Gastrocnemius medialis (tissue), 4 donors: Measurements from ENCODE around the gene HDDC2. TPM values are rescaled to one million over a fixed set of nuclear protein-coding genes. Genes with fewer than 3 reads are reported as not detected.
A peak's percentile ranks its signal among the peaks of the same experiment; 100 is the strongest.

Experiments used
- ATAC-seq, 2 donors: fragments of 150-250 bp; one replicate each; pipeline ENCODE4 v1.9.1; 2016
- DNase-seq, 2 donors: peaks; one replicate each; pipeline ENCODE4 v3.0.0-alpha.2; 2019
- H3K27ac ChIP-seq, 4 donors: fragments of 200-600 bp; sonication (generic); 1 replicate in 1 of 4; 2 replicates in 3 of 4; pipeline ENCODE4 v1.5.1; 2016 to 2018; ENCODE audit warnings: mild to moderate bottlenecking in 2 of 4, moderate library complexity in 1 of 4
- H3K27me3 ChIP-seq, 3 donors: fragments of 200-600 bp; sonication (generic) in 2 of 3; 1 replicate in 1 of 3; 2 replicates in 2 of 3; pipeline versions ENCODE4 v1.5.1 to v1.6.0; 2016 to 2019; ENCODE audit warnings: mild to moderate bottlenecking in 1 of 3, moderate library complexity in 1 of 3
- H3K36me3 ChIP-seq, 2 donors: fragments of 200-600 bp; sonication (generic) in 1 of 2; one replicate each; pipeline ENCODE4 v1.5.1; 2017 to 2018
- H3K4me1 ChIP-seq, 2 donors: fragments of 200-600 bp; sonication (generic) in 1 of 2; one replicate each; pipeline ENCODE4 v1.5.1; 2016 to 2017; ENCODE audit warnings: mild to moderate bottlenecking in 2 of 2
- H3K4me3 ChIP-seq, 4 donors: fragments of 200-600 bp; sonication (generic) in 3 of 4; 1 replicate in 1 of 4; 2 replicates in 3 of 4; pipeline ENCODE4 v1.5.1; 2016 to 2019; ENCODE audit warnings: mild to moderate bottlenecking in 2 of 4
- H3K9me3 ChIP-seq, 3 donors: fragments of 200-600 bp; sonication (generic) in 2 of 3; 1 replicate in 1 of 3; 2 replicates in 2 of 3; pipeline ENCODE4 v1.5.1; 2016 to 2019
- CTCF ChIP-seq, 5 experiments: fragments of 450-650 bp in 3 of 5; fragments of 200-600 bp in 2 of 5; sonication (generic) in 2 of 5; IDR thresholded peaks in 4 of 5; conservative IDR thresholded peaks in 1 of 5; 1 replicate in 4 of 5; 2 replicates in 1 of 5; pipeline ENCODE4 v1.5.1; 2016 to 2019; ENCODE audit warnings: antibody characterized with exemption in 5 of 5, mild to moderate bottlenecking in 3 of 5, moderate library complexity in 3 of 5
- POLR2A ChIP-seq, 2 donors: fragments of 450-650 bp; IDR thresholded peaks; one replicate each; pipeline ENCODE4 v1.6.1; 2017; ENCODE audit warnings: antibody characterized with exemption in 2 of 2, mild to moderate bottlenecking in 2 of 2, moderate library complexity in 2 of 2
- in situ Hi-C, 4 donors: fragments of 200-750 bp; cut with MboI; loops; one replicate each; pipeline versions ENCODE4 v1.15.0 to v1.8.0; 2017; ENCODE audit warnings: low sequenced_read_pairs in 4 of 4
- intact Hi-C: fragments of 100-400 bp; cut with DNase I; formaldehyde crosslinking; loops from one replicate; pipeline ENCODE4 v1.15.1; 2023; ENCODE audit warnings: low total_unique reads
- total RNA-seq, 4 donors: library from RNA; depleted of rRNA; stranded (reverse); fragments of >200 nt; gene quantifications; one replicate each; pipeline versions ENCODE4 v1.1.0 to v1.2.3, GENCODE V29; 2016

Gene HDDC2
- total RNA-seq, 4 donors from 2014 or later: 54.9 to 88.3 (median 77.7) TPM

- intact Hi-C loops: no loop called here
- TF ChIP-seq CTCF (IDR thresholded peaks at IDR 0.05 in 4 of 5, conservative IDR thresholded peaks at IDR 0.05 in 1 of 5): no peak
- no peak for TF ChIP-seq POLR2A (IDR thresholded peaks at IDR 0.05)
- no peak for ATAC-seq
- H3K36me3 ChIP-seq: no peaks in the 10 kb centered on the region
- H3K4me3 ChIP-seq: no peak overlapping the region
- in situ Hi-C loops: loop anchor here in 1 of 4 donors (25.0 kb wide), 1 partner anchor 107 kb away; the partner anchor contains the start of gene TPD52L1
- H3K27ac ChIP-seq: no peak overlapping the region
- no peaks in the 10 kb centered on the region for H3K9me3 ChIP-seq
- H3K27me3 ChIP-seq: no peaks in the 10 kb centered on the region
- no peak for DNase-seq
- H3K4me1 ChIP-seq: peaks cover 3 to 6% of the 10 kb centered on the region in 2 donors
Measured at GRCh38 chr6:125269328-125269985, 32.3 kb downstream of the HDDC2 start.

- intact Hi-C loops: no loop called here
- TF ChIP-seq CTCF (IDR thresholded peaks at IDR 0.05 in 4 of 5, conservative IDR thresholded peaks at IDR 0.05 in 1 of 5) (no peak), POLR2A (IDR thresholded peaks at IDR 0.05) (no peak)
- Histone ChIP-seq H3K27ac (peak overlapping the region in 1 of 4 donors; percentile 68), H3K36me3 (peaks cover 0 to 2% of the 10 kb centered on the region in 2 donors), H3K4me1 (peaks cover 0 to 6% of the 10 kb centered on the region in 2 donors), H3K9me3 (no peaks in the 10 kb centered on the region), H3K4me3 (no peak overlapping the region), H3K27me3 (no peaks in the 10 kb centered on the region)
- no peak for ATAC-seq
- in situ Hi-C loops: loop anchor here in 1 of 4 donors (25.0 kb wide), 1 partner anchor 106 kb away; the partner anchor contains the start of gene TPD52L1
- DNase-seq: no peak
Measured at GRCh38 chr6:125268765-125269164, 33.0 kb downstream of the HDDC2 start.

- ATAC-seq (peak; percentile 72 to 81), DNase-seq (peak; percentile 47 to 73)
- intact Hi-C loops: no loop called here
- in situ Hi-C loops: loop anchor here in 1 of 4 donors (25.0 kb wide), 1 partner anchor 106 kb away; the partner anchor contains the start of gene TPD52L1
- peaks cover 0 to 10% of the 10 kb centered on the region in 2 donors for H3K36me3 ChIP-seq
- H3K27ac ChIP-seq: peak overlapping the region; percentile 44 to 68 (median 53)
- H3K27me3 ChIP-seq: no peaks in the 10 kb centered on the region
- H3K4me1 ChIP-seq: peaks cover 0 to 6% of the 10 kb centered on the region in 2 donors
- H3K4me3 ChIP-seq: no peak overlapping the region
- no peak for TF ChIP-seq POLR2A (IDR thresholded peaks at IDR 0.05)
- TF ChIP-seq CTCF (IDR thresholded peaks at IDR 0.05 in 4 of 5, conservative IDR thresholded peaks at IDR 0.05 in 1 of 5): no peak
- H3K9me3 ChIP-seq: no peaks in the 10 kb centered on the region
Measured at GRCh38 chr6:125267806-125268523, 33.8 kb downstream of the HDDC2 start.

- ATAC-seq (no peak), DNase-seq (no peak)
- TF ChIP-seq POLR2A (IDR thresholded peaks at IDR 0.05) (no peak), CTCF (IDR thresholded peaks at IDR 0.05 in 4 of 5, conservative IDR thresholded peaks at IDR 0.05 in 1 of 5) (no peak)
- no peak overlapping the region for H3K27ac ChIP-seq
- in situ Hi-C loops: loop anchor here in 1 of 4 donors (25.0 kb wide), 1 partner anchor 102 kb away; the partner anchor contains the start of gene TPD52L1
- no peak overlapping the region for H3K4me3 ChIP-seq
- intact Hi-C loops: no loop called here
- no peaks in the 10 kb centered on the region for H3K9me3 ChIP-seq
- H3K4me1 ChIP-seq: peaks cover 0 to 6% of the 10 kb centered on the region in 2 donors
- no peaks in the 10 kb centered on the region for H3K27me3 ChIP-seq
- peaks cover 0 to 20% of the 10 kb centered on the region in 2 donors for H3K36me3 ChIP-seq
Measured at GRCh38 chr6:125264476-125264875, 37.3 kb downstream of the HDDC2 start.
